Neuronal stem cell (in vitro differentiated cells): ENCODE measurements around the gene FRY.

Experiments
- DNase-seq: peaks from one replicate; pipeline ENCODE4 v3.0.0-alpha.2; 2013; ENCODE audit warnings: low spot score
- H2AFZ ChIP-seq: one replicate; pipeline ENCODE4 v1.6.1; 2013; ENCODE audit warnings: mild to moderate bottlenecking, low read length, inconsistent platforms
- H2AK5ac ChIP-seq: 2 replicates; pipeline ENCODE4 v1.6.1; 2013; ENCODE audit warnings: low read depth, mild to moderate bottlenecking, inconsistent platforms, low read length, moderate library complexity, mixed read lengths
- H2BK120ac ChIP-seq: 2 replicates; pipeline ENCODE4 v1.6.1; 2013; ENCODE audit warnings: low read depth, mild to moderate bottlenecking, inconsistent platforms, low read length, moderate library complexity, mixed read lengths
- H2BK12ac ChIP-seq: one replicate; pipeline ENCODE4 v1.6.1; 2013; ENCODE audit warnings: low read length, inconsistent platforms
- H2BK15ac ChIP-seq: 2 replicates; pipeline ENCODE4 v1.6.1; 2013; ENCODE audit warnings: mild to moderate bottlenecking, low read length, inconsistent platforms, mixed read lengths
- H2BK5ac ChIP-seq: one replicate; pipeline ENCODE4 v1.6.1; 2013; ENCODE audit warnings: inconsistent platforms, mild to moderate bottlenecking, low read length, moderate library complexity
- H3K14ac ChIP-seq: one replicate; pipeline ENCODE4 v1.6.1; 2013; ENCODE audit warnings: low read length, inconsistent platforms
- H3K18ac ChIP-seq: 2 replicates; pipeline ENCODE4 v1.6.1; 2013; ENCODE audit warnings: low read length, inconsistent platforms
- H3K23ac ChIP-seq: 2 replicates; pipeline ENCODE4 v1.6.1; 2013; ENCODE audit warnings: low read depth, mild to moderate bottlenecking, mixed read lengths, low read length, inconsistent platforms; ENCODE audit not compliant: poor library complexity
- H3K27ac ChIP-seq: replicated peaks from 3 replicates; pipeline ENCODE4 v1.5.1; 2013; ENCODE audit warnings: low read length, inconsistent platforms
- H3K27me3 ChIP-seq, 3 experiments: 2 replicates each; pipeline ENCODE4 v1.6.1; 2013; ENCODE audit warnings: low read length in 3 of 3, mild to moderate bottlenecking in 2 of 3, inconsistent platforms in 1 of 3, low read depth in 1 of 3, mixed read lengths in 1 of 3, moderate library complexity in 1 of 3; ENCODE audit not compliant: control insufficient read depth in 3 of 3, insufficient read depth in 3 of 3
- H3K36me3 ChIP-seq, 2 donors: replicated peaks in 1 of 2; 2 replicates each; pipeline ENCODE4 v1.6.1; 2013; ENCODE audit warnings: low read length in 2 of 2; ENCODE audit not compliant: control insufficient read depth in 2 of 2, insufficient read depth in 2 of 2
- H3K4ac ChIP-seq: 2 replicates; pipeline ENCODE4 v1.6.1; 2013; ENCODE audit warnings: inconsistent platforms, mild to moderate bottlenecking, low read length, moderate library complexity
- H3K4me1 ChIP-seq, 2 donors: 1 replicate in 1 of 2; 2 replicates in 1 of 2; pipeline ENCODE4 v1.6.1; 2013; ENCODE audit warnings: low read length in 2 of 2, low read depth in 1 of 2; ENCODE audit not compliant: control insufficient read depth in 2 of 2, insufficient read depth in 1 of 2
- H3K4me2 ChIP-seq: one replicate; pipeline ENCODE4 v1.6.1; 2013; ENCODE audit warnings: mild to moderate bottlenecking, low read length, inconsistent platforms; ENCODE audit not compliant: insufficient read depth, poor library complexity, severe bottlenecking
- H3K4me3 ChIP-seq, 2 donors: 2 replicates each; pipeline ENCODE4 v1.5.1; 2013; ENCODE audit warnings: low read length in 2 of 2, mild to moderate bottlenecking in 2 of 2, inconsistent platforms in 1 of 2, moderate library complexity in 1 of 2
- H3K79me1 ChIP-seq: one replicate; pipeline ENCODE4 v1.6.1; 2013; ENCODE audit warnings: low read depth, mild to moderate bottlenecking, inconsistent platforms, low read length, moderate library complexity
- H3K9ac ChIP-seq: one replicate; pipeline ENCODE4 v1.6.1; 2013; ENCODE audit warnings: mild to moderate bottlenecking, low read depth, low read length, inconsistent platforms; ENCODE audit not compliant: poor library complexity
- H3K9me3 ChIP-seq, 2 donors: replicated peaks in 1 of 2; 2 replicates each; pipeline versions ENCODE3 to v1.6.1; 2013; ENCODE audit warnings: low read length in 2 of 2, mild to moderate bottlenecking in 2 of 2, inconsistent platforms in 1 of 2, low read depth in 1 of 2, mixed read lengths in 1 of 2, moderate library complexity in 1 of 2; ENCODE audit not compliant: control insufficient read depth in 2 of 2, insufficient read depth in 1 of 2
- H4K8ac ChIP-seq: one replicate; pipeline ENCODE4 v1.6.1; 2013; ENCODE audit warnings: low read depth, mild to moderate bottlenecking, inconsistent platforms, low read length, moderate library complexity
- H4K91ac ChIP-seq: one replicate; pipeline ENCODE4 v1.6.1; 2013; ENCODE audit warnings: low read length, low read depth, mild to moderate bottlenecking, inconsistent platforms; ENCODE audit not compliant: poor library complexity
- WGBS, 2 donors: extraction: QIAGEN DNeasy Blood & Tissue Kit; methylation state at CpG; one replicate each; pipeline ENCODE4 v1.1.7; 2013; ENCODE audit warnings: missing lambda C conversion rate in 2 of 2, mixed read lengths in 1 of 2; ENCODE audit not compliant: insufficient read length in 2 of 2, insufficient replicate concordance in 1 of 2; ENCODE audit errors: extremely low coverage in 2 of 2; 5-methylcytosine and 5-hydroxymethylcytosine counted together

FRY gene

DNA sequence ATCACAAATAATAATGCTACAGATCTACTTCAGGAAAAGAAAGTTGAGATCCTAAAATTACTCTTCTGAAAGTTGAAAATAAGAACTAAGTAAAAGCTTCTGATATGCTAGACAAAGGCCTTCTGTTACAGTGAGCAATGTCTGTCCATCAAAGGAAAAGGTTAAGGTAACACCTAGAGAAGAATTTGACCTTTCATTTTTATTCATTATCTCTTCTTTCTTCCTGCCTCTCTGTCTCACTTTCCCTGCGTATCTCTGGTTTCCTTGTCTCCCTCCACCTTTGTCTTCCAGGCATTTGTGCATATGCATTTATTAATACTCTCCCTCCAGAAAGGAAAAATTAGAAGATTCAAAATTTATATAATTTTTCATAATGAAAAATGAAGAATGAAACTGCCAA, 234.6 kb downstream of the FRY start:
- no peak overlapping the region for H3K14ac ChIP-seq
- no peak overlapping the region for H2BK5ac ChIP-seq
- no peak overlapping the region for H4K8ac ChIP-seq
- no peak overlapping the region for H3K9ac ChIP-seq
- no peaks in the 10 kb centered on the region for H3K27me3 ChIP-seq
- no peak overlapping the region for H2AK5ac ChIP-seq
- H3K4me3 ChIP-seq = no peak overlapping the region
- no peak overlapping the region for H3K23ac ChIP-seq
- WGBS, 2 donors = no CpG with 5 or more reads among the region's 1 CpG
- no peak overlapping the region for H3K4ac ChIP-seq
- H3K79me1 ChIP-seq = no peaks in the 10 kb centered on the region
- no peak overlapping the region for H4K91ac ChIP-seq
- H3K4me2 ChIP-seq = no peak overlapping the region
- no peaks in the 10 kb centered on the region for H3K4me1 ChIP-seq
- H3K18ac ChIP-seq = no peak overlapping the region
- no peak overlapping the region for H2BK12ac ChIP-seq
- no peak overlapping the region for H2BK120ac ChIP-seq
- H2AFZ ChIP-seq = no peak overlapping the region
- no peak overlapping the region for H3K27ac ChIP-seq
- peaks cover 0 to 10% of the 10 kb centered on the region in 2 donors for H3K36me3 ChIP-seq
- no peak for DNase-seq
- no peak overlapping the region for H2BK15ac ChIP-seq
- no peaks in the 10 kb centered on the region for H3K9me3 ChIP-seq

DNA sequence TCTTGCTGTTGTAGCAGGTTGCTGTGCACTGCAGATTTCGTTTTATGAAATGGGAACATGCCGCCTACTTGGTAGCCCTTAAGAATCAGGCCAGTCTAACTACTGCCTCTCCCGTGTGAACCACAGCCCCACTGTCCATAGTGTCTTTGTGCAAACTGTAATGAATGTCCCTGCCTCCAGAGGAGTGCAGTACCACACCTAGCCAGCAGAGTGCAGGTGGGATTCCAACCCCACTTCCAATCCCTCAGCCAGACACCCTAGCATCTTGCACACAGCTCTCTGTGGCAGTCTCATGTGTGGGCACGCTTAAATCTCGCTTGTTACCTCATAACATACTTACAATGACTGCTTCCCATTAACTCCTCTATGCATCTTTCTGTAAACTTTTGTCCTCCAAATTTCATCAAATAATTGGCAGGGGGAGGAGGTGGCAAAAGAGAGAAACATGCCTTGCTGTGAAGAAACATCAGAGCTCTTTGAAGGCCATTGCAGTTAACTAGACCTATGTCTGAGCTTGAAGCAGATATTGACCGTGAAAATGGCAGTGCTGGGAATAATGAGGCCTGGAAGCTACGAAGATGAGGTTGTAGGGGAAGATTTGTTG, 236.4 kb downstream of the FRY start:
- Histone ChIP-seq H3K27ac (no peak overlapping the region), H4K8ac (no peak overlapping the region), H2AK5ac (no peak overlapping the region), H2BK5ac (no peak overlapping the region), H3K36me3 (peaks cover 0 to 10% of the 10 kb centered on the region in 2 donors), H3K9ac (no peak overlapping the region), H2BK120ac (no peak overlapping the region), H3K4me1 (no peaks in the 10 kb centered on the region), H3K4me2 (no peak overlapping the region), H2BK15ac (no peak overlapping the region), H2AFZ (no peak overlapping the region), H3K14ac (no peak overlapping the region), H2BK12ac (no peak overlapping the region), H3K79me1 (no peaks in the 10 kb centered on the region), H3K9me3 (no peaks in the 10 kb centered on the region), H3K18ac (no peak overlapping the region), H3K4ac (no peak overlapping the region), H3K23ac (no peak overlapping the region), H4K91ac (no peak overlapping the region), H3K4me3 (no peak overlapping the region), H3K27me3 (no peaks in the 10 kb centered on the region)
- DNase-seq = peak; percentile 17
- no CpG with 5 or more reads among the region's 7 CpGs for WGBS, 2 donors

DNA sequence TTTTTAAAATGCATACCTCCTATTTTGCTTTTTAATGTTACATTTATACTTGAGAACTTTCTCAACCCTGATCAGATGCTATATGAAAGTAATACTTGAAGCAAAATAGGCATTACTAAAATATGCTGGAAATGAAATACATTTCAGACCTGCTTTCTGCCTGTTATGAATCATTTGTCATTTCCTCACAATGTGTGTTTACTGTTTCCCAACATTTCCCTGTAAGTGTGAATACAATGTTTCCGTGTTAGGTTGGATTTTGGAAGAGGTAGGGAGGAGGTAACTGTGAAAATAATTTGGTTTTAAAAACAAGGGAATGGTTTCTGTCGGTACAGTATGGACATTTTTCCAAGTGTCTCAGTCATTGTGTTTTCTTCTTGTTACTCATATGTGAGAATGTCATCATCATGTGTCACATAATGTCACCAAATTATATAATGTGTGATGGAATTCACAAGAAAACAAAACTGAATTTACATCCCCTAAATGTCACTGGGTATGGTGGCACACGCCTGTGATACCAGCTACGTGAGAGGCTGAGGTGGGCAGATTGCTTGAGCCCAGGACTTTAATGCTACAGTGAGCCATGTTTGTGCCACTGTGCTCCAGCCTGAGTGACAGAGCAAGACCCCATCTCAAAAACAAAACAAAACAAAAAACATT, 240.6 kb downstream of the FRY start:
- no peaks in the 10 kb centered on the region for H3K27me3 ChIP-seq
- H3K18ac ChIP-seq = no peak overlapping the region
- no peak overlapping the region for H2AFZ ChIP-seq
- no peak overlapping the region for H3K27ac ChIP-seq
- H3K14ac ChIP-seq = no peak overlapping the region
- H2BK120ac ChIP-seq = no peak overlapping the region
- H3K4me3 ChIP-seq = no peak overlapping the region
- no peak overlapping the region for H3K23ac ChIP-seq
- no peak overlapping the region for H4K91ac ChIP-seq
- no peak overlapping the region for H4K8ac ChIP-seq
- DNase-seq = no peak
- no peaks in the 10 kb centered on the region for H3K79me1 ChIP-seq
- no peak overlapping the region for H3K4me2 ChIP-seq
- no peak overlapping the region for H3K4ac ChIP-seq
- H2BK15ac ChIP-seq = no peak overlapping the region
- H3K9me3 ChIP-seq = no peaks in the 10 kb centered on the region
- no peaks in the 10 kb centered on the region for H3K4me1 ChIP-seq
- H3K36me3 ChIP-seq = peaks cover 0 to 7% of the 10 kb centered on the region in 2 donors
- no peak overlapping the region for H2BK12ac ChIP-seq
- H3K9ac ChIP-seq = no peak overlapping the region
- no CpG with 5 or more reads among the region's 4 CpGs for WGBS, 2 donors
- H2BK5ac ChIP-seq = no peak overlapping the region
- H2AK5ac ChIP-seq = no peak overlapping the region

DNA sequence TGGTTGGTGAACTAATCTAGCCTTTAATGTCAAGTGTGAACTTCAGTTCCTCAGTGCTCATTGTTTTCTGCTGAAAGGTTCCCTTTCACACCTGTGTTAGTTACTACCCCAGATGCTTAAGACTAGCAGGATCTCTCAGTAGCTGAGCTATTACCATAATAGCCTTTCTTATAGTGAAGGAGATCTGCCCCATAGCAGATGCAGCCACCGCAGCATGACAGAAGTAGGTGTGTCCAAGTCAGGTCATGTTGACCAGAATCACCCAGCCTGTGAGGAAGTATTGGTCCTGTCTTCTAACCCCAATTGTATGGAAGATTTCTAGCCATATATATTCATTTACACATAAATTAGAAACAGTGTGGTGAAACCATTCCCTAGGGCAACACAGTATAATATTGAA, 246.3 kb downstream of the FRY start:
- H3K27ac ChIP-seq = no peak overlapping the region

More for the DNA sequence above, 246.3 kb downstream of the FRY start:
- no peak overlapping the region for H2BK5ac ChIP-seq
- H3K4ac ChIP-seq = no peak overlapping the region
- no peaks in the 10 kb centered on the region for H3K4me1 ChIP-seq
- H2AK5ac ChIP-seq = no peak overlapping the region
- no peak overlapping the region for H2BK12ac ChIP-seq
- no peak for DNase-seq
- H3K9me3 ChIP-seq = no peaks in the 10 kb centered on the region
- no peaks in the 10 kb centered on the region for H3K27me3 ChIP-seq
- WGBS, 2 donors = no CpG with 5 or more reads among the region's 1 CpG
- peaks cover 0 to 3% of the 10 kb centered on the region in 2 donors for H3K36me3 ChIP-seq
- no peak overlapping the region for H3K4me3 ChIP-seq
- H2BK15ac ChIP-seq = no peak overlapping the region
- no peak overlapping the region for H3K18ac ChIP-seq
- H4K91ac ChIP-seq = no peak overlapping the region
- H4K8ac ChIP-seq = no peak overlapping the region
- no peak overlapping the region for H3K23ac ChIP-seq
- H3K9ac ChIP-seq = no peak overlapping the region
- no peak overlapping the region for H3K4me2 ChIP-seq
- no peak overlapping the region for H2BK120ac ChIP-seq
- no peaks in the 10 kb centered on the region for H3K79me1 ChIP-seq
- H2AFZ ChIP-seq = no peak overlapping the region
- H3K14ac ChIP-seq = no peak overlapping the region
